Activated T-cell treated with anti-CD3 and anti-CD28 coated beads for 4 hours (primary cell): ENCODE data around the gene SDK2.
A peak's percentile ranks its signal among the peaks of the same experiment; 100 is the strongest.

Experiments
- DNase-seq: peaks from one replicate; pipeline ENCODE4 v3.0.0-alpha.2; 2020

Gene SDK2

DNA sequence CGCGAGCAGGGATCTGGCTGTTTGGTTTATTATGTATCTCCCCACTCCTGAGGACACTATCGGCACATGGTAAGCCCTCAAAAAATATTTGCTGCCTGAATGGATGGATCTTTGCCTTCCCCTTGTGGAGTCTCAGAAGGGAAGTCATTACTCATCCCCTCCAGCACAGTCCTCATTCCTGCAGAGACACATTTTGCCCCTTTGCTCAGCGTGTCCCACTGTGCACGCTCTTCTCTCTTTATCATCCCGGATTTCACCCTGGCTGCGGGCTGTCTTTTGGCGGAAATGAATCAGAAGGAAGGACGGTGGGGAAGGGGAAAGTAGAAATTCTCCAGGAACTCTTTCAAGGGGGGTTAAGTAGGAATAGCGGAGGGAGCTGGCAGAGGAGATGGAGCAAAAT lies 207.3 kb downstream of the SDK2 start:
- DNase-seq: no peak

DNA sequence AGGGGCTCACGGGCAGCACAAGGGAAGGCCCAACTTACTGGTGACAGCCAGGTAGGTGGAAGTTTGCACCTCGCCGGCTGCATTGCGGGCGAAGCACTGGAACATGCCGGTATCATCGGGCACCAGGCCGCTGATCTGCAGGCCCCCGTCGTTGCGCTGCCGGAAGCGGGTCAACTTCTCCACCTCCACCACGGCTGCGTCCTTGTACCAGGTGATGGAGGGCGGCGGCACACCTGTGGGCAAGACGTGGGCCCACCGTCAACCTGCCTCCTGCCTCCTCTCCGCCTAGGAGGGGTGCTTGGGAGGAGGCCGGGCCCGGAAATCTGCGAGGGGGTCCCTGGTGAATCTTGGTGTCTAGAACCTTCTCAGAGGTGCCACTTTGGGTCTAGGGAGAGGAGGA lies 208.8 kb downstream of the SDK2 start:
- no peak for DNase-seq

DNA sequence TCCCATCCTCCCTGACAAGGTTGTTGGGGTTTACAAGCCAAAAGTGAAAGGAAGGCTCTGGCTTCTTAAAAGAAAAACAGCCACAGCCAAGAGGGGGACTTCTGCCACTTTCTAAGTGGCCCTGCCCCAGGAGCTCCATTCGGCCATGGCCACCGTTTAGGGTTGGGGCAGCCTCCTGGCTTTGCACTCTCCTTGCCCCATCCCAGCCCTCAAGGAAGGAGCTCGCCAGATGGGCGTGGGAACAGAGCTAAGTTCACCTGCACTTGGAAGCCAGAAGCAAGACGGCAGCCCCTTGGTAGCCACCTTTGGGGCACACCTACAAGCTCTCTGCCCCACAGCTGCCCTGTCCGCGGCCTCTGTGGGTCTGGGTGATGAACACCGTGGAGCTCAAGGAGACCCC lies 210.1 kb downstream of the SDK2 start:
- no peak for DNase-seq

DNA sequence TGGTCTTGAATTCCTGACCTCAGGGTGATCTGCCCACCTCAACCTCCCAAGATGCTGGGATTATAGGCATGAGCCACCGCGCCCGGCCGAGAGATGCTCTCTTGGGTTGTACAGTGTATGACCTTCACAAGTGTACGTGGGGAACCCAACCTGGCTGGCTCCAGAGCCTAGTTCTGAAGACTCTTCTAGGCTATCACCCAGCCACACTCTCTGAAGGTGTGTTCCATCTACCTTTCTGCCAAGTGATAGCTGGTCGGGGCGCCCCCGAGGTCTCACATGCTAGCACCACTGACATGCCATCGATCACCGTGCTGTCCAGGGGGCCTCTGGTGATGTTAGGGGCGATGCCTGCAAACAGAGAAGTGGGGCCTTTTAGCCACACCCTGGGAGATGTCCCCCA lies 210.7 kb downstream of the SDK2 start:
- DNase-seq: no peak

DNA sequence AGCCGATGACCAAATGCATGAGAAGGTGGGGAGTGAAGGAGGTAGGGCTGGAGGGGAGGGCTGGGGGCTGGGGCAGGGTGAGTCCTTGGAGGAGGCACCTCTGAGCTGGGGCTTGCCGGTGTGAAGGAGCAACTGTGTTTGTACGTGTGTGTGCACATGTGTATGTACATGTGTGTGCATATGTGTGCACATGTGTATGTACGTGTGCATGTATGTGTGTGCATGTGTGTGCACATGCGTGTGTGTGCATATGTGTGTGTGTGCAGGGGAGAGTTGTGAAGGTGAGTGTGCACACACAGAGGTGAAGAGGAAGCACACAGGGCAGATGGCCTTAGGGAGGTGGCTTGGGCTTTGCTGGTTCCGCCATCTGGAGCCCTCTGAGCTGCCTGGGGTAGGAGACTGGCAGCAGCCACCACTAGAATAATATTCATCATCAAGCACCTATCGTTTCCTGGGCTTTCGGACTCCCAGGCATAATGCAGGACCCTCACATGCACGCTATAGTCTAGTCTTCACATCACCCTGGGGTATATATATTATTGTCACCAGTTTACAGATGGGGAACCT lies 211.5 kb downstream of the SDK2 start:
- no peak for DNase-seq

DNA sequence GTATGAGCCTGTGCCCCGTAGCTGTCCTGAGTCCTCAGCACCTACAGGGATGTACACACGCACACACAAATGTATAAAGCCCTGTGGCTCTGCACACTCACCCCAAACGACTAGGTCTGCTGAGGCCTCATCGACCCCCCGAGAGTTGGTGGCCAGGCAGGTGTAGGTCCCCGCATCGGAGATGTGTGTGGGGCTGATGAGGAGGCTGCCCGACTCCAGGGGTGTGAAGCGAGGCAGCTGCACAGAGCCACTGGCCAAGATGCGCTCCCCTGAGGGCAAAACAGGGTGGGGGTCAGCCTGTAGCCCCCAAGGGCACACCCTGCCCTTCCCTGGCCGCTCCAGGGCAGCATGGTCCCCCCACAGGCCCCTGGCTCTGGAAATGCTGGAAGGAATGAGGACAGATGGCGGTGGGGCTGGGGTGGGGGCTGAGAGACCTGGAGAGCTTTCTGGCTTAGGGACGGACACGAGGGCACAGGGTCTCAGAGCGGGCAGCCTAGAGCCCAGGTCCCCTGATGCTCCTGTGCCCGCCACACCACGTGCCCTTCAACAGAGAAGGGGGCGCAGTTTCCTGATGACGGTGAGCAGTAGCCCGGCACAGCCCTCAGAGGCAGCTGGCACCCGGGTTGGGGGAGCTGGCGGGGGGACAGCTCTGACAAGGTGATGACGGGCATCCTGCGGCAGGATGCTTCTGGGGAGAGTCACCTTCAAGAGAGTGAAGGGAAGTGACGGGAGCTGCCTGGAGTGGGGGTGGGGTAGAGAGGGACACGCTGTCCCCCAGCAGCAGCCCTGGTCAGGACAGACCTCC lies 212.6 kb downstream of the SDK2 start:
- DNase-seq: no peak

DNA sequence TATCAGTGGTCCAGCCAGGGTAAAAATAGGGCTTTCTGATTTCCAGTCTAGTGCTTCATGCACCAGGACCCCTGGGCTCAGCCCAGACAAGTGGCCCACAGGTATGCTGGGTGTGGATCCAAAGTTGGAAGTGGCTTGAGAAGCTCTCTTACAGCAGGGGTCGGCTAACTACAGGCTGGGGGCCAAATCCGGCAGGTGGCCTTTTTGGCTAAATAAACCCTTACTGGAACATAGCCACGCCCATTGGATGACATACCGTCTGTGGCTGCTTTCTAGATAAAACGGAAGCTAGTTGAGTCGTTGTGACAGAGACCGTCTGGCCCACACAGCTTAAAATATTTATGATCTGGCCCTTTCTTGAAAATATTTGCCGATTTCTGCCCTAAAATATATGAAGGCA lies 213.4 kb downstream of the SDK2 start:
- no peak for DNase-seq

DNA sequence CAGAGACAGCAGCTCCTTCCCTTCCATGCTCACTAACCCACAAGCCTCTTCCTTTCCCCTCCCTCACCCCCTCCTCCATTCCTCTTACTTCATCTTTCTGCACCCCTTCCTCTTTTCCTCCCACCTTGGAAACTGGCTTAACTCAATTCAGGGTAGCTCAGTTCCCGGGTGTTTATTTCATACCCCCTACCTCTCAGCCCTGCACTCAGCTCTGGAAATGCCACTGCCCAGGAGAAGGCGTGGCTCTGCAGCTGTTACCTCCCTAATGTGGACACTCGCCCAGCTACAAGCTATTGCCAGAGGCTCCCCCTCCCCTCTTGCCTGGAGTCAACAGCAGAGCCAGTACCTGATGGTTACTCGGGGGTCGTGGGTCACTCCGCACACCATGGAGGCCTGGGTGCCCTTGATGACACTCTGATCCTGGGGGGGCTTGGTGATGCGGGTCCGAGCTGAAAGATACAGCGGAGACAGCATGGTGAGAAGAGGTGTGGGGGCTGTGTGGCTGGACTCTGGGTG lies 214.0 kb downstream of the SDK2 start:
- DNase-seq: no peak

DNA sequence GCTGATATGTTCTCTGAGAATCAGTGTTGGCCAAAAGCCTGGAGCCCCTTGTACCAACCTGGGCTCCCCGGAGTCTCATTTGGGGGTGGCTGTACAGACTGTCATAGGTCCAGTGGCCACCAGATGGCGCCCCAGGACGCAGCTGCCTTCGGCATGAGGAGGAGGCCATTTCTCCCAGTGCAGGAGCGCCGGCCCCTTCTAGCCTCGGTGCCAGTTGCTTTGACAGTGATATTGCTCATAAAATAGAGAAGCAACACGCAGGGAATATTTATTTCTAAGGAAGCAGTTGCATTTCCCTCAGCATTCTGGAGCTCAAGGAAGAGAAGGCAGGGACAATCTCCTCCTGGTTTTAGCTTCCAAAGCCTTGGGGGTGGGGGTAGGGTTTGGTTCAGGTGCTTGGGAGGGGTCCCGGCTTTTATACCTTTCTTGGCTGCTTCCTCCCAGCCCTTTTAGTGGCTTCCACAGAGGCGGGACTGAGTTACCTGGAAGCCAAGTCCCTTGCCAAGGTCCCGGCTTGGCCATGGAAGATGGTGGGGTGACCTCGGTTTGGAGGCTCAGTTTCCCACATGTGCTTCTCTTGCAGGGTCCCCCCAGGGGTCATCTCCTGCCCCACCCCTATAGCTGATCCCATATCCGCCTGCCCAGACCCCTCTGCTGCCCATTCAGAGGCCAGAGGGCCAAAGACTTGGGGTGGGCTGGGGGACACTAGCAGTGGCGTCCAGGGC lies 214.6 kb downstream of the SDK2 start:
- peak; percentile 85 for DNase-seq

DNA sequence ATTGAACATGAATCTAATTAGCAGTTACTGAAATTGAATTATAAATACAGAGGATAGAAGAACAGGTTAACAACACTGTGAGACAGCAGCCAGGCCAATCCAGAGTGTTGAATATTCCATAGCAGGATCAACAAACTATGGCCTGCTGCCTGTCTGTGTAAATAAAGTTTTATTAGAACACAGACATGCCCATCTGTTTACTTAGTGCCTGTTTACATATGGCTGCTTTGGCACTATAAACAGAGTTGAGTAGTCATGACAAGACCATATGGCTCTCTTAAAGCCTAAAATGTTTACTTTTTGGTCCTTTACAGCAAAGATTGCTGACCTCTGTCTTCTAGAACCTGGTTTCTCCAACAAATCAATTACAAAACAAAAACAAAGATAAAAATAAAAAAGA lies 217.0 kb downstream of the SDK2 start:
- DNase-seq: no peak

DNA sequence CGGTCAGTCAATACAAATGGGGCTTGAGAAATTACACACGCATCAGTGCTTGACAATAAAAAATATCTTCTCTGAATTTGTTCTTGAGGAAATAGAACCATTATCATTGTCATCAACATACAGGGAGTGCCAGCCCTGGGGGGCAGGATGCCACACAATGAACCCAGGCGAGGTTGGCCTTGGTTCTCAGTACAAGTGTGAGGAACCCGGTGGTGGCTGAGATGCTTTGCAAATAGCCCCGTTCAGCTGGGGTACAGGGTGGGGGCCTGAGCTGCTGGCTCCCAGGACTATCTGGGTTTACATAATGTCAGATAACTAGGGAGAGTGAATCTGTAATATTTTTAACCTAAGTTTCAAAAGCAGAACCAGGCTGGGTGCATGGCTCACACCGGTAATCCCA lies 219.7 kb downstream of the SDK2 start:
- no peak for DNase-seq

DNA sequence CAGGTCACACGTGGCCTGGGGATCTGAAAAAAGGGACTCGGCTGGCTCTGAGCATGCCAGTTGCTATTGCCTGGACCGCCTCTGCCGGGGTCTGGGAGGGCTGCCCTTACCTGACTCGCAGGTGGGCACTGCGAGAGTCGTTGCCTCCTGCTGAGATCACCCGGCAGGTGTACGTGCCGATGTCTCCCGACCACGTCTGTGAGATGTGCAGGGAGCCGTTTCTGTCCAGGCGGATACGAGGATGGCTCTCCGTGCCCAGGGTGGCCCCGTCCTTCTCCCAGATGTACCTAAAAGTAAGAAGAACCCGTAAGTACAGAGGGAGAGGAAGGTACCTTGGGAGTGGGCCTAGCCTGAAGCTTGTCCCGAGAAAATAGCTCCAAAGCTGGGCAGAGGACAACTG lies 220.4 kb downstream of the SDK2 start:
- DNase-seq: no peak

DNA sequence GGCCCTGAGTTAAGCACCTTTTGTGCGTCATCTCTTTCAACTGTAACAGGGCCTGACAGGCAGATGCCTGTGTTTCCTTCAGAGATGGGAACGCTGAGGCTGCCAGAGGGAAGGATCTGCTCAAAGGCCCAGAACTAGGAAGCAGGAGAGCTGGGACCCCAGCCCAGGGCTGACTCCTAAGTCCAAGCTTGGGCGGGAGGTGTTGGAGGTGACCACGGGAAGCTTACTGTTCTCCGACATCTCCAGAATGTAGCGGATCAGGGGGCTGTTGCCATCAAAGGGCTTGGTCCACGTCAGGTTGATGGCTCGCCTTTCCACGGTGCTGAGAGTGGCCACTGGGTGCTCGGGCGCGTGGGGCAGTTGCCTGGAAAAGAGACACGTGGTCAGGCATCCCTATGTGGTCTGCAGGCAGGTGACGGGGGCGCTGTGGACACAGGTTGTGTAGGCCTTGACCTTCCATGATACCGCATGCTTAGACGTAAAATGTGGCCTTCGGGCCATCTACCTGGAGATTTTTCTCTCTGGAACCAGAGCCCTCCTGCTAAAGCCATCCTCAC lies 221.0 kb downstream of the SDK2 start:
- no peak for DNase-seq

DNA sequence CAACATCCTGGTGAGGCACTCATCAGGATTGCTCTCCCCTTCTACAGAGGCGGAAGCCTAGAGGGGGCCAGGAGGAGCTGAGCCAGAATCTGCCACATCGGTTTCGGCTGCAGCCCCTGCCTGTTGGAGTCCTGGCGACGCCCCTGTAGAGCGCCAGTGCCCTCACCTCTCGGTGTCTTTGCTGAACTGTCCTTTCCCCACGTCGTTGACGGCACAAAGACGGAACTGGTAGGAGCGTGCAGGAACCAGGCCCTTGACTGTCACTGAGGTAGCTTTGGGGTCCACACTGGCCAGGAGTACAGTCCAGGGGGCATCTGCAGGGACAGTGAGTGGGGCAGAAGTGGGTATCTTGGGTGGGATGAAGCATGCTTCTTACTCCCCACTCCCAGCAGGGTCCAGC lies 222.1 kb downstream of the SDK2 start:
- no peak for DNase-seq

DNA sequence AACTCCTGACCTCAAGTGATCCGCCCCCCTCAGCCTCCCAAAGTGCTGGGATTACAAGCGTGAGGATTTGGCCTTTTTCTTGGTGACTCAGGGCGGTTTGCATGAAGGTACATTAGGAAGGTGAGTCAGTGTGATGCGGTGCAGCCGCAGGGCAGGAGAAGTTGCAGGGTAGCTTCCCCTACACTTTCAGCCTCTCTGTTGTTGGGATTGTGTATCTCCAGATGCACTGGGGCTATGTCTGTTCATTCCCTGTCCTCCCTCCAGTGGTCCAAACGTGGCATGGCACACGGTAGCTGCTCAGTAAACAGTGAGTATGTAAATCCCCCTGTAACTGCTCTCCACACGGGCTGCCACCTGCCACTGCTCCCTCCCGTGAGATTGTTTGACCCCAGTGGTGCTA lies 223.3 kb downstream of the SDK2 start:
- DNase-seq: no peak

DNA sequence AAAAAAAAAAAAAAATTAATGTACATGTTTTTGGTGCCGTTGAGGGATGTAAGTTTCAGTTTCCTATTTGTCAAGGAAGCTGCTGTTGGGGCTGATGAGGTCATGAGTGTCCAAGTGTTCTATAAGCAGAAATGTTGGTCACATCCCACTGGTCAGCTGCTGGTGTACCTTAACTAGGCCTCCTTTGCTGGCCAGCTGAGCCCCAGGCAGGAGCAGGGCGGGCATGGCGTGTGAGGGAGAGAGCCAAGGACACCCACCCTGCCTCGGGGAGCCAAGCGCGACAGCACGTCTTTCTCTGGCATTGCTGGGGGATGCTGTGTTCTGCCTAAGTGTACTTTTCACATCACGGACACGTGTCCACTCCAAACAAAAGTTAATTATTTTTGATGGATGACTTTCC lies 224.4 kb downstream of the SDK2 start:
- DNase-seq: no peak

DNA sequence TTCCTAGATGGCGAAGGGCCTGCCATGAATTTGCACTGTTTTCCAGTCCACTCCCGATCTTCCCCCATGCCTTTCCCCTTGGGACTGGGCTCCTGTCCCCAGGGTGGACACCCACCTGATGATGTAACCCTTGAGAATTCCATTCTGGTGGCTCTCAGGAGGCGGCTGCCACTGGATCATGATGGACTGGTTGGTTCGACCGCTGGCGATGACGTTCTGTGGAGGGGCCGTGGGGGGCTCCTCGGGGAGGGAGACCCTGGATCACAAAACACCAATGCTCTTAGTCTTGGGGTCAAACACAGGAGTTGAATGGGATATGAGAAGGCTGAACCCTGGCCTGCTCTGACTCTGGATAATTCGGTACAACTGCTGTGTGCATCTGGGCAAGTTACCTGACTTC lies 225.2 kb downstream of the SDK2 start:
- DNase-seq: no peak

DNA sequence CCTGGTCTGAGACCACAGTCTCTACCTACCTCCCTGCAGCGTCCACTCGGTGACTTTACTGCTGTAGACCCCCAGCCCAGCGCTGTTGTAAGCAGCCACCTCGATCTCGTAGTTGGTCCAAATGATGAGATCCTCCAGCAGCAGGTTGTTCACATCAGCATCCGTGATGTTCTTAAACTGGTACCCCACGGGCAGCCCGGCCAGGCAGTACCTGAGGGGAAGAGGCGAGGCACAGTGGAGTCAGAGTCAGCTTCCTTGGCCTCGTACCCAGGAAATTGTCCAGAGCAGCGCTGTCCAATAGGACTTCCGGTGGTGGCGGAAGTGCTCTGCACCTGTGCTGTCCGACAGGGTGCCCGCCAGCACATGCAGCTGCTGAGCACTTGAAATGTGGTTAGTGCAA lies 228.5 kb downstream of the SDK2 start:
- no peak for DNase-seq

DNA sequence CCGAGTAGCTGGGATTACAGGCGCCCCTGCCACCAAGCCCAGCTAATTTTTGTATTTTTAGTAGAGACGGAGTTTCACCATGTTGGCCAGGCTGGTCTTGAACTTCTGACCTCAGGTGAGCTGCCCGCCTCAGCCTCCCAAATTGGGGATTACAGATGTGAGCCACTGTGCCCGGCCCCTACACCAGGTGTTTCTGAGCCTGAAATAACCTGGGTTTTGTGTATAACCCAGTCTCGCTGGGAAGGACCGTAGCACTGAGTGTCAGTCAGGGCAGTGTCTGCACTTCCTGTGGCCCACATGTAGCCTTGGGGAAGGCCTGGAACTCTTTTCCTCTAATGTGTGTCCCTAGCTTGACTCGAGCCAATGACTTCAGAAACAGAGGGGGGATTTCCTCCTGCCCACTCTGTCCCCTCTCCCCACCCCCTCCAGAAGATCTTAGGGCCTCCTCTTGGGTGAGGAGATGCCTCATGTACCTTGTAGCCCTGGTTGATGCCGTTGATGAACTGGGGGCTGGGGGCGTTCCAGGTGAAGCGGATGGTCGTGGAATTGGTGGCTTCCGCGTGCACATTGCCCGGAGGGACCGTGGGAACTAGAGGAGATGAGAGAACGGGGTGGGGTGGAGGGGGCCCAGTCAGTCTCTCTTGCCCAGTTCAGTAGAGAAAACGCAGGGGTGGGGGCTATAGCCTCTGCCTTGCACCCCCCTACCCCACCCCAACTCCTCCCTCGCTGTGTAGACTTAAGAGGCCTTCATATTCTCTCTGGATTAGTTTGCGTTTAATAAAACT lies 229.9 kb downstream of the SDK2 start:
- no peak for DNase-seq

DNA sequence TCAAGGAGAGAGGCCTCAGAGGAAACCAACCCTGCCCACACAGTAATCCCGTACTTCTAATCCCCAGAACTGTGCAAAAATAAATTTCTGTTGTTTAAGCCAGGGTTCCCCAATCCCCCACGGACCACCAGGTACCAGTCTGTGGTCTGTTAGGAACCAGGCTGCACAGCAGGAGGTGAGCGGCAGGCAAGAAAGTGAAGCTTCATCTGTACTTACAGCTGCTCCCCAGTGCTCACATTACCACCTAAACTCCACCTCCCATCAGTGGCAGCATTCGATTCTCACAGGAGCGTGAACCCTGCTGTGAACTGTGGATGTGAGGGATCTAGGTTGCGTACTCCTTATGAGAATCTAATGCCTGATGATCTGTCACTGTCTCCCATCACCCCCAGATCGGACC lies 231.3 kb downstream of the SDK2 start:
- DNase-seq: no peak

DNA sequence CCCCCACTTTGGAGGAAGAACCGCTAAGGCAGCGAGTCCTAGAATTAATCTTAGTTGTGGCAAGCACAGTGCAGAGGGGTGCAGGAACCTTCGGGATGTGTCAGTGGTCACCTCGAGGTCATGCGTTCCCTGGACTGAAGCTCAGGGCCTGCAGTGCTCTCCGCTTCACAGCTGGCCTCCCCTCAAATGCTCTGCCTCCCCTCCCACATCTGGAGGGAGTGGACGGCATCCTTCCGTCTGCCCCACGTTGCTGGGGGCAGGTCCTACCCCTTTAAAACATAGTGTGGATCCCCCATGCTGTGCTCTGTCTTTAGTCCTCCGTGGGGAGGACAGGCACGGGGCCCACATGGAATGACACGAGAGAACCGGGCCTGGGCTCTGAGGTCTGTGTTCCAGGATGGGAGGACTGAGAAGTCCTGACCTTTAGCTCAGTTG lies 232.9 kb downstream of the SDK2 start:
- DNase-seq: no peak

DNA sequence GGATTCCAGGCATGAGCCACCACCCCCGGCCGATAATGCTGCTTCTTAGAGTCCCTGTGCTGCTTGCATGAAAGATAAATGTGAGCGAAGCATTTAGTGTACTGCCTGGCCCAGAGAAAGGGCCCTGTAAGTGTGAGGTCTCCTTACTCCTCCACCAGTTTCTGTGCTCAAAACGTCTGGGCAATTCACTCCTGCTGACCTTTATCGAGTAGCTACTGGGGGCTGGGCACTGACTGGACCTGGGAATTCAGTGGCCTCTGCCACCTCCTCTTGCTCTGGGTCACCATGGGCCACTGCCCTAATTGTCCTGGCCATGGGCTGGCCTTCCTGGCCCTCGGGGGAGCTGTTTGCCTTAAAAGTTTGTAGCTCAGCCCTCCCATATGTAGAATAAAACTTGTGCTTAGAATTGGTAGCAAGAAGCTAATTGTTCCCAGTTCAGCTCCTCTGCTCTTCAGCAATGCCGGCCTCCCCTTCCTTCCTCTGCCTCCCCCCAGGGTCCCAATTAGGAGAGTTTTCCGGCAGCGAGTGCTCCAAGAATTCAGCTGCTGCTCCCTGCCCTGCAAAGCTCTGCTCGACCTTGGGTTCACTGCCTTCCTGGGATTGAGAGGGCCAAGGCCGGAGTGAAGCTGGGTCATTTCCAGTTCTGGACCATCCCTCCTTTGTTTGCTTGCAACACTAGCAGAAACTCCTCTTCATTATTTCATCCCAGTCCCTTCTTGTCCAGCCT lies 233.5 kb downstream of the SDK2 start:
- no peak for DNase-seq
